Spleen (tissue), 7 donors: ENCODE measurements around the gene EPAS1.

Experiments used
- CTCF ChIP-seq, 11 experiments: fragments of 200-600 bp in 7 of 11; fragments of 450-650 bp in 4 of 11; sonication (generic) in 4 of 11; IDR thresholded peaks in 8 of 11; conservative IDR thresholded peaks in 3 of 11; 1 replicate in 7 of 11; 2 replicates in 4 of 11; pipeline versions ENCODE4 v1.4.0 to v1.8.0; 2016 to 2021; ENCODE audit warnings: antibody characterized with exemption in 11 of 11, inconsistent platforms in 4 of 11, mild to moderate bottlenecking in 1 of 11
- POLR2A ChIP-seq, 3 donors: fragments of 450-650 bp; IDR thresholded peaks; one replicate each; pipeline ENCODE4 v1.5.1; 2017; ENCODE audit warnings: antibody characterized with exemption in 3 of 3, mild to moderate bottlenecking in 1 of 3
- donor health status: DM: no; HTN: no; CAD: no; lungs with moderate emphysema.
- donor health status: DM: no; HTN: no; CAD: no.
- donor health status: DM: no; HTN: no; CAD: no.

GRCh38 chr2:46347648-46348280, 50.6 kb downstream of the EPAS1 start:
- TF ChIP-seq CTCF (IDR thresholded peaks at IDR 0.05 in 8 of 11, conservative IDR thresholded peaks at IDR 0.05 in 3 of 11): no peak
- TF ChIP-seq POLR2A (IDR thresholded peaks at IDR 0.05): no peak
